ENCODE measurements around the gene CACNA1G.

CACNA1G gene

DNA sequence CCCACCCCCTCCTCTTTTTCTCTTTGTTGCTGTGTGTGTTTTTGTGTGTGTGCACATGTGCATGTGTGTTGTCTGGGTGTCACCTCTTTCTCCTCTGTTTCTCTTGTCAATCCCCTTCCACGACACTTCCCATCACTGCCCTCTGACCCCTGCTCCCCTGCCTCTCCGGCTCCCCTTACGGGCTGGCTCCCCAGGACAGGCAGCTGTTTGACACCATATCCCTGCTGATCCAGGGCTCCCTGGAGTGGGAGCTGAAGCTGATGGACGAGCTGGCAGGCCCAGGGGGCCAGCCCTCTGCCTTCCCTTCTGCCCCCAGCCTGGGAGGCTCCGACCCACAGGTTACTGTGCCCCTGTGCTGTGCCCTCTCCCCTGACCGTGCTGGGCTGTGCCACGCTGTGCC is 59.0 kb downstream of the CACNA1G start:
- H3K4me3 ChIP-seq (ENCODE audit: control insufficient read depth, low read depth, low read length) = no peak overlapping the region
- DNase-seq (ENCODE audit: low read depth) = no peak
- TF ChIP-seq, protein P1, sequence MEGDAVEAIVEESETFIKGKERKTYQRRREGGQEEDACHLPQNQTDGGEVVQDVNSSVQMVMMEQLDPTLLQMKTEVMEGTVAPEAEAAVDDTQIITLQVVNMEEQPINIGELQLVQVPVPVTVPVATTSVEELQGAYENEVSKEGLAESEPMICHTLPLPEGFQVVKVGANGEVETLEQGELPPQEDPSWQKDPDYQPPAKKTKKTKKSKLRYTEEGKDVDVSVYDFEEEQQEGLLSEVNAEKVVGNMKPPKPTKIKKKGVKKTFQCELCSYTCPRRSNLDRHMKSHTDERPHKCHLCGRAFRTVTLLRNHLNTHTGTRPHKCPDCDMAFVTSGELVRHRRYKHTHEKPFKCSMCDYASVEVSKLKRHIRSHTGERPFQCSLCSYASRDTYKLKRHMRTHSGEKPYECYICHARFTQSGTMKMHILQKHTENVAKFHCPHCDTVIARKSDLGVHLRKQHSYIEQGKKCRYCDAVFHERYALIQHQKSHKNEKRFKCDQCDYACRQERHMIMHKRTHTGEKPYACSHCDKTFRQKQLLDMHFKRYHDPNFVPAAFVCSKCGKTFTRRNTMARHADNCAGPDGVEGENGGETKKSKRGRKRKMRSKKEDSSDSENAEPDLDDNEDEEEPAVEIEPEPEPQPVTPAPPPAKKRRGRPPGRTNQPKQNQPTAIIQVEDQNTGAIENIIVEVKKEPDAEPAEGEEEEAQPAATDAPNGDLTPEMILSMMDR (IDR thresholded peaks at IDR 0.05; ENCODE audit: control insufficient read depth, insufficient read depth, low read depth, low read length, missing control alignments) = no peak

DNA sequence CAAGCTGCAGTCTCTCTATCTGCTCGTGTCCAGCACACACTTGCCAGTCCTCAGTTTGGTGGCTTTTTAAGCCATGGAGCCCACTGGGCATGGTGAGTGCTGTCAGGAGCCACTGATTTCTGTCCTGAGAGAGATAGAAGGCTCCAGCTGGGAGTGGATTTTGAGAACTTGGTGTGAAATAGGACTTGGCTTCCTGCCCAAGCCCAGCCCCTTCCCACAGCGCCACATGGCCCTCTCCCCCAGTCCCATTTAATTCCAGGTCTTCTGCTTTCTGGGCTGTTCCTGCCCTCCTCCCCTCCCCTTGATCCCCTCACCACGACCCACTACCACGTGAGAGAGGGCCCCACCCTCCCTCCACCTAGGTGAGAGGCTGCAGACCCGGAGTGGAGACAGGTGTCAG is 59.7 kb downstream of the CACNA1G start:
- TF ChIP-seq, protein P1 (IDR thresholded peaks at IDR 0.05; ENCODE audit: control insufficient read depth, insufficient read depth, low read depth, low read length, missing control alignments) = no peak
- DNase-seq (ENCODE audit: low read depth) = no peak

DNA sequence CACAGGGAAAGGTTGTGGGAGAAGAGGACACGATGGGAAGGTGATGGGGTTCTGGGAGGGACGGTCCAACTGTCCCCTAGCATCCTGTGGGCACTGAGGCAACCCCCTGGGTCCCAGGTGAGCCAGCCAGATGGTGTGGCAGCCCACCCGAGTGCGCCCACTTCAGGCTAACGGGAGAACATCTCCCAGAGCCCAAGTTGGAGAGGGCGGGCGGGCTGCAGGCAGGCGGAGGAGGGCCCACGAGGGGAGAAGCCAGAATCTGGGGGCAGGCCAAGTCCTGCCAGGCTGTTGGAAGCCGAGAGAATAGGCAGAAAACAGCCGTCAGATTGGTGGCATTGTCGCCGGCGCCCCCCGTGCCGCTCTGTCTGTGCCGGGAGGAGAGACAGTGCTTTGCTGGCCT is 60.3 kb downstream of the CACNA1G start:
- no peak for DNase-seq (ENCODE audit: low read depth)
- TF ChIP-seq, protein P1 (IDR thresholded peaks at IDR 0.05; ENCODE audit: control insufficient read depth, insufficient read depth, low read depth, low read length, missing control alignments) = no peak
- H3K4me3 ChIP-seq (ENCODE audit: control insufficient read depth, low read depth, low read length) = no peak overlapping the region

More for the DNA sequence above, 59.7 kb downstream of the CACNA1G start:
- H3K4me3 ChIP-seq (ENCODE audit: control insufficient read depth, low read depth, low read length) = no peak overlapping the region

DNA sequence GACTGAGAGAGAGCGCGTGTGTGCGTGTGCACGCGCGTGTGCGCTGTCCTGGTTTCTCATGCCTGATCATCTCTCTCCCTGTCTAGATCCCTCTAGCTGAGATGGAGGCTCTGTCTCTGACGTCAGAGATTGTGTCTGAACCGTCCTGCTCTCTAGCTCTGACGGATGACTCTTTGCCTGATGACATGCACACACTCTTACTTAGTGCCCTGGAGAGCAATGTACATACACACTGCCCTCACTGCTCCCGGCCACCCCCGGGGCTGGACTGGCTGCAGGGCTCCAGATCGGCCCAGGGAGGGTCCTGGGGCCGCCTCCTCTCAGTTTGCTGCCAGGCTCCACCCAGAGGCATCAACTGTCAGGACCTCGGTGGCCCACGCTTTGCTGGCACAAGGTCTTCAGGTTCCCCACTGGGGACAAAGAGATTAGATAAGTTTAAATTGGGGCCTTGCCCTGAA is 61.1 kb downstream of the CACNA1G start:
- TF ChIP-seq, protein P1 (IDR thresholded peaks at IDR 0.05; ENCODE audit: control insufficient read depth, insufficient read depth, low read depth, low read length, missing control alignments) = no peak
- no peak for DNase-seq (ENCODE audit: low read depth)
- no peak overlapping the region for H3K4me3 ChIP-seq (ENCODE audit: control insufficient read depth, low read depth, low read length)

DNA sequence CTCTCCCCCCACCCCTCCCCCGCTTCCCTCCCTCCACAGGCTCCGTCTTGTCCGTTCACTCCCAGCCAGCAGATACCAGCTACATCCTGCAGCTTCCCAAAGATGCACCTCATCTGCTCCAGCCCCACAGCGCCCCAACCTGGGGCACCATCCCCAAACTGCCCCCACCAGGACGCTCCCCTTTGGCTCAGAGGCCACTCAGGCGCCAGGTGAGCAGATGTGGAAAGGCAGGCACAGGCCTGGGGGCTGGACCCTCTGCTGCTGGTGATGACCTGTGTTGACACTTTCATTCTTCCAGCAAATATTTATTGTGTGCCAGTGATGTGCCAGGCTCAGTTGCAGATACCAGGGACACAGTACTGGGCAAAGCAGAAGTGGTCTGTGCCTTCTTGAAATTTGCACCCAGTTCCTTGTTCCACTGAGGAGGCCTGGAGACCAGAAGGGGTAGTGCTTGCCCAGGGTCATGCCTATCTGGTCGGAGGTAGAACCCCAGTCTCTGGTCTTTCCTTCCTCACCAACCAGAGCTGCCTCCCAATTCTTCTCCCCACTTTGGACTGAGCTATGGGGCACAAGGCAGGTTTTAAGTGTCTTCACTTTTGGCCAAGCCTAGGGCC is 63.9 kb downstream of the CACNA1G start:
- TF ChIP-seq, protein P1 (IDR thresholded peaks at IDR 0.05; ENCODE audit: control insufficient read depth, insufficient read depth, low read depth, low read length, missing control alignments) = no peak
- H3K4me3 ChIP-seq (ENCODE audit: control insufficient read depth, low read depth, low read length) = no peak overlapping the region
- DNase-seq (ENCODE audit: low read depth) = no peak

DNA sequence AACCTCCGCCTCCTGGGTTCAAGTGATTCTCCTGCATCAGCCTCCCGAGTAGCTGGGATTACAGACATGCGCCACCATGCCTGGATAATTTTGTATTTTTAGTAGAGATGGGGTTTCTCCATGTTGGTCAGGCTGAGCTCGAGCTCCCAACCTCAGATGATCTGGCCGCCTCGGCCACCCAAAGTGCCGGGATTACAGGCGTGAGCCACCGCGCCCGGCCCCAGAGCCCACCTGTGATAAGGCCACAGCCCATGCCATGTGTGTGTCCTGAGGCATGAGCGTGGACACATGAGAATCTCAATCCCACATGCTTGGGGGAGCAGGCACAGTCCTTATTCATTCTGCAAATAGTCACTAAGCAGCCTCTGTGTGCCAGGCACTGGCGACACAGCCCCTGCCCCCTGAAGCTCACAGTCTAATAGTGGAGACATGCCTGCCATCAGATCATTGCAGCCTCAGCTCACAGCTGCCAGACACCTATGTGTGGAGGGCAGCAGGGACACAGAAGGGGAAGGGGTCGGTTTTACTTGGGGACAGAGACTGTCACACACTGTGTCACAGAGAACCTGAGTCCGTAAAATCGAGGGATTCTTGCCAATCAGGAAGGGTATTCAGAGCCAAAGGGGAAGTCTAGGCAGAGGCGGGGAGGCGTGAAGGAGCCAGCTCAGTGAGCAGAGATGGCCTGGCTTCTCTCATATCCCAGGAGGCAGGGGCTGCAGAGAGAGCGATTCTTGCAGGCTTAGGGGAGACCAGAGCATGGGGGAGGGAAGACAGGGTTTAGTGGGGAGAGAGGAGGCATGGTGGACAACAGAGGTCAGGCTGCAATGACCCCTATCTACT is 64.7 kb downstream of the CACNA1G start:
- no peak overlapping the region for H3K4me3 ChIP-seq (ENCODE audit: control insufficient read depth, low read depth, low read length)
- no peak for DNase-seq (ENCODE audit: low read depth)
- TF ChIP-seq, protein P1 (IDR thresholded peaks at IDR 0.05; ENCODE audit: control insufficient read depth, insufficient read depth, low read depth, low read length, missing control alignments) = no peak
